ENCODE measurements around the gene C8G.

GRCh38 chr9:136964833-136965422, 19.9 kb downstream of the C8G start:
- TF ChIP-seq CTCF (IDR thresholded peaks at IDR 0.05) (no peak), POLR2A (IDR thresholded peaks at IDR 0.05) (no peak)

Measured in prostate gland (tissue), 2 donors.